Measurements from ENCODE around the gene FAM216B.

FAM216B gene

GRCh38 chr13:42798118-42798517, 16.7 kb downstream of the FAM216B start:
- Histone ChIP-seq H3K4me1 (ENCODE audit: insufficient read depth, low read length) (no peaks in the 10 kb centered on the region), H3K9ac (ENCODE audit: low read depth, low read length) (no peak overlapping the region), H2AFZ (ENCODE audit: low read depth, low read length) (no peak overlapping the region), H3K4me3 (ENCODE audit: low read depth in 1 of 2, low read length in 2 of 2) (no peak overlapping the region), H4K20me1 (ENCODE audit: insufficient read depth, low read length) (no peaks in the 10 kb centered on the region), H3K4me2 (ENCODE audit: insufficient read depth, low read length) (no peak overlapping the region), H3K27me3 (ENCODE audit: insufficient read depth, low read length, poor library complexity) (no peaks in the 10 kb centered on the region), H3K79me2 (ENCODE audit: insufficient read depth, low read length) (no peaks in the 10 kb centered on the region), H3K9me3 (ENCODE audit: insufficient read depth, low read length, severe bottlenecking) (no peaks in the 10 kb centered on the region), H3K27ac (ENCODE audit: low read length) (no peak overlapping the region), H3K36me3 (ENCODE audit: insufficient read depth, low read length) (no peaks in the 10 kb centered on the region)
- ATAC-seq (ENCODE audit: insufficient read depth, low read depth): no peak
- TF ChIP-seq EZH2 (IDR thresholded peaks at IDR 0.05; ENCODE audit: borderline replicate concordance, low read depth, low read length, severe bottlenecking) (no peak), CTCF (IDR thresholded peaks at IDR 0.05; ENCODE audit: borderline replicate concordance, extremely low read depth, low read length, poor library complexity, severe bottlenecking) (no peak)
- DNase-seq: no peak

DNA sequence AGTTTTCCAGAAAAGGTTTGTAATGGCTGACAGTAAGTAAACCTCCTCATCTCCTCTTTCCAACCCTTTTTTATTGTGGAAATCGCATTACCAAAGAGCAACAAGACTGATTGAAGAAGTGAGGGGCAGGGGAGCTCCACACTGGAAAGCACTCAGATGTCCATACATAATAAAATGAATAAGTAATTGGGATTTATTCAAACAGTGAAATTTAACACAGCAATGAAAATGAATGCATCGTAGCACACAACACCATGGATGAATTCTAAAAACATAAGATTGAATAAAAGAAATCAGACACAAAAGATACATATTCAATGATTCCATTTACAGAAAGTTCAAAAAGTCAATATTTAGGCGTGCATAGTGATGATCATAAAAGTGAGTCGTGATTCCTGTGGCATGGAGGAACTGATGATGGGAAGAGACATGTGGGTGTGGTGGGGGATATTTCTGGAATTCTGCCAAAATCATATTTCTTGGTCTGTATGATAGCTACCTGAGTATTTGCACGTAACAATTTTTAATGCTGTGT, 18.8 kb downstream of the FAM216B start:
- H3K4me3 ChIP-seq (ENCODE audit: low read depth in 1 of 2, low read length in 2 of 2): no peak overlapping the region
- DNase-seq (no peak), ATAC-seq (ENCODE audit: insufficient read depth, low read depth) (no peak)
- H3K4me1 ChIP-seq (ENCODE audit: insufficient read depth, low read length): no peaks in the 10 kb centered on the region
- no peaks in the 10 kb centered on the region for H4K20me1 ChIP-seq (ENCODE audit: insufficient read depth, low read length)
- no peak overlapping the region for H2AFZ ChIP-seq (ENCODE audit: low read depth, low read length)
- no peaks in the 10 kb centered on the region for H3K36me3 ChIP-seq (ENCODE audit: insufficient read depth, low read length)
- TF ChIP-seq EZH2 (IDR thresholded peaks at IDR 0.05; ENCODE audit: borderline replicate concordance, low read depth, low read length, severe bottlenecking) (no peak), CTCF (IDR thresholded peaks at IDR 0.05; ENCODE audit: borderline replicate concordance, extremely low read depth, low read length, poor library complexity, severe bottlenecking) (no peak)
- no peak overlapping the region for H3K4me2 ChIP-seq (ENCODE audit: insufficient read depth, low read length)
- H3K79me2 ChIP-seq (ENCODE audit: insufficient read depth, low read length): no peaks in the 10 kb centered on the region
- peaks cover 2% of the 10 kb centered on the region for H3K27me3 ChIP-seq (ENCODE audit: insufficient read depth, low read length, poor library complexity)
- H3K9ac ChIP-seq (ENCODE audit: low read depth, low read length): no peak overlapping the region
- no peaks in the 10 kb centered on the region for H3K9me3 ChIP-seq (ENCODE audit: insufficient read depth, low read length, severe bottlenecking)
- no peak overlapping the region for H3K27ac ChIP-seq (ENCODE audit: low read length)

- Histone ChIP-seq H3K79me2 (ENCODE audit: insufficient read depth, low read length) (no peaks in the 10 kb centered on the region), H3K27me3 (ENCODE audit: insufficient read depth, low read length, poor library complexity) (peaks cover 8% of the 10 kb centered on the region), H3K4me1 (ENCODE audit: insufficient read depth, low read length) (peaks cover 6% of the 10 kb centered on the region; the same call in 1 of the 2 replicates), H4K20me1 (ENCODE audit: insufficient read depth, low read length) (no peaks in the 10 kb centered on the region), H3K27ac (ENCODE audit: low read length) (no peak overlapping the region), H3K4me3 (ENCODE audit: low read depth in 1 of 2, low read length in 2 of 2) (no peak overlapping the region), H3K9ac (ENCODE audit: low read depth, low read length) (no peak overlapping the region), H3K9me3 (ENCODE audit: insufficient read depth, low read length, severe bottlenecking) (no peaks in the 10 kb centered on the region), H3K36me3 (ENCODE audit: insufficient read depth, low read length) (no peaks in the 10 kb centered on the region), H2AFZ (ENCODE audit: low read depth, low read length) (no peak overlapping the region), H3K4me2 (ENCODE audit: insufficient read depth, low read length) (no peak overlapping the region)
- TF ChIP-seq CTCF (IDR thresholded peaks at IDR 0.05; ENCODE audit: borderline replicate concordance, extremely low read depth, low read length, poor library complexity, severe bottlenecking): no peak
- no peak for TF ChIP-seq EZH2 (IDR thresholded peaks at IDR 0.05; ENCODE audit: borderline replicate concordance, low read depth, low read length, severe bottlenecking)
- DNase-seq: no peak
- no peak for ATAC-seq (ENCODE audit: insufficient read depth, low read depth)
These were observed 22.3 kb downstream of the FAM216B start for GRCh38 chr13:42803563-42804204.
